ENCODE data around the gene PLCL1.
"Not testable (repeated sequence)": the region's sequence is repeated elsewhere in the genome, so short reads cannot be mapped to it uniquely, and the experiment has no call there.

PLCL1 gene

GRCh38 chr2:198006733-198007132 lies 202.3 kb downstream of the PLCL1 start (continued):
- TF ChIP-seq TOX (CRISPR knock-in tag; IDR thresholded peaks at IDR 0.05; ENCODE audit: borderline replicate concordance), result no peak
- TF ChIP-seq CSDC2 (CRISPR knock-in tag; IDR thresholded peaks at IDR 0.05), result no peak
- TF ChIP-seq SNAI2 (CRISPR knock-in tag; IDR thresholded peaks at IDR 0.05), result no peak
- TF ChIP-seq ZFP30 (CRISPR knock-in tag; IDR thresholded peaks at IDR 0.05), result no peak
- TF ChIP-seq OSR1 (CRISPR knock-in tag; IDR thresholded peaks at IDR 0.05), result no peak

- TF ChIP-seq TOX (CRISPR knock-in tag; IDR thresholded peaks at IDR 0.05; ENCODE audit: borderline replicate concordance) (no peak), RARB (CRISPR knock-in tag; IDR thresholded peaks at IDR 0.05) (no peak), ZNF70 (CRISPR knock-in tag; IDR thresholded peaks at IDR 0.05) (no peak), CSDC2 (CRISPR knock-in tag; IDR thresholded peaks at IDR 0.05) (no peak), CSRNP3 (CRISPR knock-in tag; IDR thresholded peaks at IDR 0.05) (no peak)
- no peak for ATAC-seq
Observed at GRCh38 chr2:198008230-198008629, 203.8 kb downstream of the PLCL1 start.

- ATAC-seq, result no peak
- TF ChIP-seq ZFP3 (CRISPR knock-in tag; IDR thresholded peaks at IDR 0.05), result no peak
- TF ChIP-seq TSHZ2 (CRISPR knock-in tag; IDR thresholded peaks at IDR 0.05), result no peak
- no peak for TF ChIP-seq BACH2 (CRISPR knock-in tag; IDR thresholded peaks at IDR 0.05; ENCODE audit: borderline replicate concordance)
- no peak for TF ChIP-seq ARNTL (CRISPR knock-in tag; IDR thresholded peaks at IDR 0.05; ENCODE audit: borderline replicate concordance, low read depth)
- TF ChIP-seq SNAI2 (CRISPR knock-in tag; IDR thresholded peaks at IDR 0.05), result no peak
- no peak for TF ChIP-seq CSDC2 (CRISPR knock-in tag; IDR thresholded peaks at IDR 0.05)
- no peak for TF ChIP-seq OSR1 (CRISPR knock-in tag; IDR thresholded peaks at IDR 0.05)
- no peak for TF ChIP-seq TOX (CRISPR knock-in tag; IDR thresholded peaks at IDR 0.05; ENCODE audit: borderline replicate concordance)
- no peak for TF ChIP-seq ZNF565 (CRISPR knock-in tag; conservative IDR thresholded peaks at IDR 0.05; ENCODE audit: low read depth)
- no peak for TF ChIP-seq PPARA (CRISPR knock-in tag; IDR thresholded peaks at IDR 0.05; ENCODE audit: borderline replicate concordance)
- no peak for TF ChIP-seq ESRRG (CRISPR knock-in tag; IDR thresholded peaks at IDR 0.05)
Observed at GRCh38 chr2:198012025-198012424, 207.6 kb downstream of the PLCL1 start.

- ATAC-seq, result no peak
- TF ChIP-seq ZFP30 (CRISPR knock-in tag; IDR thresholded peaks at IDR 0.05) (no peak), ZFP3 (CRISPR knock-in tag; IDR thresholded peaks at IDR 0.05) (no peak), GLIS3 (CRISPR knock-in tag; IDR thresholded peaks at IDR 0.05) (no peak), ARNTL (CRISPR knock-in tag; IDR thresholded peaks at IDR 0.05; ENCODE audit: borderline replicate concordance, low read depth) (no peak), CSDC2 (CRISPR knock-in tag; IDR thresholded peaks at IDR 0.05) (no peak)
Observed at GRCh38 chr2:198016243-198016642, 211.8 kb downstream of the PLCL1 start.

- TF ChIP-seq ZNF565 (CRISPR knock-in tag; conservative IDR thresholded peaks at IDR 0.05; ENCODE audit: low read depth), result no peak
- TF ChIP-seq SNAI2 (CRISPR knock-in tag; IDR thresholded peaks at IDR 0.05), result no peak
- no peak for TF ChIP-seq CREB5 (CRISPR knock-in tag; IDR thresholded peaks at IDR 0.05; ENCODE audit: low read depth)
- no peak for TF ChIP-seq ARNTL (CRISPR knock-in tag; IDR thresholded peaks at IDR 0.05; ENCODE audit: borderline replicate concordance, low read depth)
- no peak for ATAC-seq
Observed at GRCh38 chr2:198017068-198017467, 212.7 kb downstream of the PLCL1 start.

- no peak for ATAC-seq
- TF ChIP-seq ZFP30 (CRISPR knock-in tag; IDR thresholded peaks at IDR 0.05) (no peak), ISL1 (CRISPR knock-in tag; IDR thresholded peaks at IDR 0.05) (peak; percentile 13; the same call in 1 of the 2 replicates), TSHZ2 (CRISPR knock-in tag; IDR thresholded peaks at IDR 0.05) (no peak)
Observed at GRCh38 chr2:198028955-198029354, 224.6 kb downstream of the PLCL1 start.

- ATAC-seq, result not testable (repeated sequence)
Observed at GRCh38 chr2:198029576-198029975, 225.2 kb downstream of the PLCL1 start.

All from SK-N-SH treated with all-trans-retinoic acid at 6 μM for 48 hours (cell line).